HG03139 (cell line): ENCODE data around the gene IL12RB2.
"Not testable (repeated sequence)": the region's sequence is repeated elsewhere in the genome, so short reads cannot be mapped to it uniquely, and the experiment has no call there.

Experiments
- ATAC-seq: cut with Tn5 transposase; IDR thresholded peaks from one replicate; pipeline ENCODE4 v1.9.1; 2021; ENCODE audit not compliant: unreplicated experiment

The IL12RB2 gene

DNA sequence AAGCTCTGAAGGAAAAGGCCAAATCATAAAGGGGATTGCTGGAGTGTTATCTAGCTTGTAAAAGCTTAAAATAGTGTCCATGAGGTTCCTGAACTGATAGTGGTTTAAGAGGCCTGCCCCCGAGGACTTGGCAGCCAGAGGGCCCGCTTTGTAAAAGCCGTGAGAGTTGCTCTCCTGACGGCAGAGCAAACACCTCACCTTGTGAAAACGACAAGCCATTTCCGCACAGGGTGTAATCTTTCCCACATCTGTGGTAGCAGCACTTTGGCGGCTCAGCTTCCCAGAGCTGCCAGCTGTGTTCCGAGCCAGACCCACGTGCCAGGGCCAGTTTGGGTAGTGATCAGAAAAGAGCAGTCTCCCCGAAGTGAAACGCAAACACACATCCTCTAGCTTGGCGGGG, 85.6 kb downstream of the IL12RB2 start:
- ATAC-seq, result no peak

DNA sequence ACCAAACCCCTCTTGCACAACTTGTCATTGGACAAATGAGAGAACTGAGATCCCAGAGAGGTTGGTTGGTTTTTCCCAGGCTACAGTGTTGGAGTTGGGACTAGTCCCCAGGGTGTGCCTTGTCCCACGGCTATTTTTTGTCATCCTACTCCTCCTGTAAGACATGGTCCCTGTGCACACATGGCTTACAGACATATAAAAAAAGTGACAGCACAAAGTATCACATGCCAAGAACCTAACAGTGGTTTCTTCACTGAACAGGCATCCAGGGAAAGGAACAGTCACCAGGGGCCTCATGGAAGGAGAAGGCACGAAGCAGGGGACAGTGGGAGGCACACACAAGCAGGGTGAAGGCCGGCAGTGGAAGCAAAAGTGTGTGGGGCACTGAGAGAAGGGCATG, 86.1 kb downstream of the IL12RB2 start:
- ATAC-seq, result no peak

DNA sequence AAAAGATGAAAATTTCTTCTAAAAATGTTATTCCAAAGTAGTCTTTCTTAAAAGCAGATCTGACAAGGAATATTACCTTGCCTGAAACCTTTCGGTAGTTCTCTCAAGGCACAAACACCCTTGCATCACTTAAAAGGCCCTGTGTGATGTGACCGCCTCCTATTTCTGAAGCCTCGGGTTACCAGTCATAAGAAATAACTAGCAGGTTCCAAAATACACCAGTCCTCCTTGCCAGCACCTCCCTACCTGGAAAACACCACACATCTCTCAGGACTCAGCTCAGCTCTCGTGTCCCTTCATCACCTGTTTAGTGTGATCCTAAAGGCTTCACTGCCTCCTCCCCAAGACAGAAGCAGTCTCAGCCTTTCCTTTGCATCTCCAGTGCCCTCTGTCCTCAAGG, 86.9 kb downstream of the IL12RB2 start:
- no peak for ATAC-seq

DNA sequence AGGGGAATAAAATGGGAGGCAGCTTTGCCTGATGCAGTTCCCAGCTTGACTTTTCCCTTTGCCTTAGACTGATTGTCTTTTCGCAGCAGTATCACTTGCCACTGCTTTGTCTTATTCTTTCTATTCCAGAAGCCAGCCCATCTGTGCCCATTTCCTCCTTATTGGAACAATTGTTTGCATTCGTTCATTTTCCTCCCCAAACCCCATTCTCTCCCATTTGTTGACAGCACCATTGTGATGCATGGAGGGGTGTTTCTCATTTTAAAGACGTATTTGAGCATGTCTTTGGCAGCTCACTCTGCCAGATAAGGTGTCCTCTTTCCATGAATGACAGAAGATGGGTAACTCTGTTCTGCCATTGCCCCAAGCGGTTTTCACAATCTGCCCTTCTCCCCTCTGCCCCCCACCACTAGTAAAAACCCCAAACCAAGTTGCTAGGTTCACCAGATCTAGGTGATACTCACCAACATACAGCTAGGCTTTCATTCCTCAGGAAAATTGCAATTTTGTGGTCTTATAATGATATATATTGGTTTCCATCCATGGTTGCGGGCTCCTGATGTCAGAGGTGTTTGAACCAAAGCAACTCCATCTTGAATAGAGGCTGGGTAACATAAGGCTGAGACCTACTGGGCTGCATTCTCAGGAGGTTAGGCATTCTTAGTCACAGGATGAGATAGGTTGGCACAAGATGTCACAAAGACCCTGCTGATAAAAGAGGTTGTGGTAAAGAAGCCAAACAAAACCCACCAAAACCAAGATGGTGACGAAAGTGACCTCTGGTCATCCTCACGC, 91.7 kb downstream of the IL12RB2 start:
- no peak for ATAC-seq

DNA sequence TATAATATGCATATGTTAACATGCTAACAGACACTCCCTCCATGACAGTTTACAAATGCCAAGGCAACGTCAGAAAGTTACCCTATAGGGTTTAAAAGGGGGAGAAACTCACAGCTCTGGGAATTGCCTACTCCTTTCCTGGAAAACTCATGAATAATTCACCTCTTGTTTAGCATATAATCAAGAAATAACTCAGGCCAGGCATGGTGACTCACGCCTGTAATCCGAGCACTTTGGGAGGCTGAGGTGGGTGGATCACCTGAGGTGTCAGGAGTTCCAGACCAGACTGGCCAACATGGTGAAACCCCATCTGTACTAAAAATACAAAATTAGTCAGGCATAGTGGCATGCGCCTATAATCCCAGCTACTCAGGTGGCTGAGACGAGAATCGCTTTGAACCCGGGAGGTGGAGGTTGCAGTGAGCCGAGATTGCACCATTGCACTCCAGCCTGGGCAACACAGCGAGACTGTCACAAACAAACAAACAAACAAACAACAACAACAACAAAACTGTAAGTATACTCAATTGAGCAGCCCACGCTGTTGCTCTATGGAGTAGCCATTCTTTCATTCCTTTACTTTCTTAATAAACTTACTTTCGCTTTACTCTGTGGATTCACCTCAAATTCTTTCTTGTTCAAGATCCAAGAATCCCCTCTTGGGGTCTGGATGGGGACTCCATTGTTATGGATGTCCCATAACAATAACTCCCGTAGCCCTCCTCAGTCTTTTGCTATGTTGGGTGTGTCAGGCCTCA, 92.5 kb downstream of the IL12RB2 start:
- not testable (repeated sequence) for ATAC-seq

DNA sequence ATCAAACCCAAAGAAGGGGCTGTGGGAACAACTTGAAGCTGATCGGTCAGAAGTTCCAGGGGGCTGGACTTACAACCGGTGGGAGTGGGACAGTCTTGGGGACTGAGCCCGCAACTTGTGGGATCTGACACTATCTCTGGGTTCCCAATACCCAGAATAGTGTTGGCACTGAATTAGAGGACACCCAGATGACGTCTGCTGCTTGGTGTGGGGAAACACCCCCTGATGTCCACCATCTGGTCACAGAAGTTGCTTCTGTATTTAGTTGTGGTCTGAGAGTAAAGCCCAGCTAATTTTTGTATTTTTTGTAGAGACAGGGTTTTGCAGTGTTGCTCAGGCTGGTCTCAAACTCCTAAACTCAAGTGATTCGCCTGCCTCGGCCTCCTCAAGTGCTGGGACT, 93.8 kb downstream of the IL12RB2 start:
- no peak for ATAC-seq

DNA sequence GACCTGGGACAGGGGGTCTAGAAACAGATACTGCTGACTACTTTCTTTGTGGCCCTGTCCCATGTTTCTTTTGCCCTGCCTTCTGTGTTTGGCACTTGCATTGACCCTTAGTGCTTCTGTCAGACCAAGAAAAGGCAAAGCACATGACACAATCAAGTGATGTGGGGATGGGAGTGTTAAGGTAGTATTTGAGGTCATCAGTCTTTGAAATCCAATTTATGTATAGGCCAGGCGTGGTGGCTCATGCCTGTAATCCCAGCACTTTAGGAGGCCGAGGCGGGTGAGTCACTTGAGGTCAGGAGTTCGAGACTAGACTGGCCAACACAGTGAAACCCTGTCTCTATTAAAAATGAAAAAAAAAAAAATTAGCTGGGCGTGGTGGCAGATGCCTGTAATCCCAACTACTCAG, 96.5 kb downstream of the IL12RB2 start:
- no peak for ATAC-seq

DNA sequence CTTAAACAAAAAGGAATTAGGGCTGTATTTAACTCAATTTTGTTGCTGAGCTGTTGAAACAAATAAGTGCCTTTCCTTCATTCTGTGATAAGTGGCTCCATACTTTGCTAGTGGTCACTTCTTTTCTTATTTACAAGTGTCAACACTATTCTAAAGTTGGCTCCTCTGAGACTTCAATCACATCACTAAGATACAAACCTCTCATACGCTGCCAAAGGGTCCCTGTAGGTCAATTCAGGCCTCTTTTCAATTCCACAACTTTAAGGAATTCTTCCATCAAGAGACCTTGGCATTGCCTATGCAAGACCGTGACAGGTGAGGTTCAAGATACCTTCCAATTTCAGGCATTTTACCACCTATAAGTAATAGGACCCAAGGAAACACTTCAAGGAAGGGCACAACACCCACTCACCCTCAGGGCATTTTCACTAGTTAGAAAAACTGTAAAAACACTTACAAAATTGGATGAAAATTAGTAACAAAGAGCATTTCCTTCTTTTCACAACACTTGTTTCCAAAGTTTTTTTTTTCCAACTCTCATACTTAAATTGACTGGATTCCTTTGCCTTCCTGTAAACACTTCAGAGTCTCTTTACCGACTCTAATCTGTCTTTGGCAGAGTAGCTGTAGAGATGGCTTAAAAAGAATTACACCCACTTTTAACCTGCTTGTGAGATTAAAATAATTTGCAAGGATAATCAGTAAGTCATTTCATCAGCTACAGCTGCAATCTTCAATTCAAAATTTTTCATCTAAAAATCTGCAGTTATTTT, 98.0 kb downstream of the IL12RB2 start:
- no peak for ATAC-seq

DNA sequence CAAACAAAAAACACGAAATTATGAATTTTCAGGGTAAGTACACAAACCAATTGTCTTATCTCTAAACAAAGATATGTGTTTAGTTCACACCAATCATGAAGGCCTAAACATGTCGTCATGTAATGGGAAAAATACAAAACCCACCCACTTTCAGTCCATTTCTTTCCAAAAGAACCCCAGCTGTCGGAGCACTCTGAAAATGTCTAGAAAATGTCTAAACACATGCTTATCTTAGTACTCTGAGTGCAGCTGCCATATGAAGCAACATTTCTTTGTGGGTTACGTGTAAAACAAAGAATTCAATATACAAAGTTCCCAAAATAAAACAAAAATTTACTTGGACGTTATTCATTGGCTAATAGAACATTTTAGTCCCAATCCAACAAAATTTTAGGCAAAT, 99.8 kb downstream of the IL12RB2 start:
- ATAC-seq, result no peak

DNA sequence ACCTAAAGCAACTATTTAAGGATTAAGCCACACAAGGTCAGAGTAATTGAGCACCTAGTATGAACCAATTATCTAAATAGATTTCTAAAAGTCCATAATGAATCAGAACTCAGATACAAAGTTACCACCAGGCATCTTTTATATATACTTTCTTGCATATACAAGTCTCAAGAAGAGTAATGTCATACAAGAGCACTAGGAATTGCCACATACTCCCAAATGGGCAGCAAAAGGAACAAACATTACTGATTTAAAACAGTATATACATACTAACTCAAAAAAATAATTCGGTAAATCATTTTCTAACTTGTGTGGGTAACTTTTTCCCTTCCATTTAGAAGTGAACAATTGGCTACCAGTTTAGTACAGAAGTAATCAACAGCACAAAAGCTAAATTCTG, 100.5 kb downstream of the IL12RB2 start:
- ATAC-seq, result no peak

DNA sequence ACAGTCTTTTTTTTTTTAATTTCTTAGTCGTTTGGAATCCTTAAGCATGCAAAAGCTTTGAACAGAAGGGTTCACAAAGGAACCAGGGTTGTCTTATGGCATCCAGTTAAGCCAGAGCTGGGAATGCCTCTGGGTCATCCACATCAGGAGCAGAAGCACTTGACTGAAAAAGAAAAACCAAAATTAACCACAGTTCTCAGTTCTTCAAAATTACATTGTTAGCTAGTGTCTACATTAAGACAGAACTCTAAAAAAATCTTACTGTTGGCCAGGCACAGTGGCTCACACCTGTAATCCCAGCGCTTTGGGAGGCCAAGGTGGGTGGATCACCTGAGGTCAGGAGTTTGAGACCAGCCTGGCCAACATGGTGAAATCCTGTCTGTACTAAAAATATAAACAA, 105.4 kb downstream of the IL12RB2 start:
- ATAC-seq, result not testable (repeated sequence)

DNA sequence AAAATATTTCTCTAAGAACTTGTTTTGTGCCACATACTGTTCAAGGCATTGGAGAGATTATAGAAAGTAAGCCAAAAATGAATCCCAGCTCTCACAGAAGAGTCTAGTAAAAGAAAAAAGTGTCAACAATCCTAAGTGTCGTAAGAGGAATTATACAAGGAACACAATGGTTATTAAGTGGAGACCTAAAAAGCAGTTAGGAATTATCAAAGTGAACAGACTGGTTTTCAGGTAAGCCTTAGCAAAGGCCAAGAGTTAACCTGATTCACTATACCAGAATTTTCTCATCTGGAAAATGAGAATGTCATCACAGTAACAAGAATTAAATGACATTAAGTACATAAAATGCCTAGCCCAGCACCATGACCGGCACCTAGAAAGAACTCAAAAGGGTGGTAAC, 106.9 kb downstream of the IL12RB2 start:
- ATAC-seq, result no peak

DNA sequence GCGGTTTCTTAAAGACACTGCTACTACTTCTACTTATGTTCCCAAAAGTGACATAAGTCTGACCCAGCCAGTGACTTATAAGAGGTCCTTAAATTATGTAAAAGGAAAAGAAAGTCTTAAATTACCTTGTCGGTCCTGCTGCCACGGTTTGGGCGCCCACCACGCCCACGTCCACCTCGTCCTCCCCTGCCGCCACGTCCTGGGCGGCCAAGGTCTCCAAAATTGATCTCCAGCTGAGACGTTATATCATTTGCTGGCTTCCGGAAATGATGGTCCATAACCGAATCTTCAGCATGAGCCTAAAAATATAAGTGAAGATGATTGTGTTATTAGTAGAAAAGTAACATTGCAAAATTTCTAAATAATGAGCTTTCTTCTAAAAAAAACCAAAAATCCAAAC, 107.4 kb downstream of the IL12RB2 start:
- ATAC-seq, result no peak

DNA sequence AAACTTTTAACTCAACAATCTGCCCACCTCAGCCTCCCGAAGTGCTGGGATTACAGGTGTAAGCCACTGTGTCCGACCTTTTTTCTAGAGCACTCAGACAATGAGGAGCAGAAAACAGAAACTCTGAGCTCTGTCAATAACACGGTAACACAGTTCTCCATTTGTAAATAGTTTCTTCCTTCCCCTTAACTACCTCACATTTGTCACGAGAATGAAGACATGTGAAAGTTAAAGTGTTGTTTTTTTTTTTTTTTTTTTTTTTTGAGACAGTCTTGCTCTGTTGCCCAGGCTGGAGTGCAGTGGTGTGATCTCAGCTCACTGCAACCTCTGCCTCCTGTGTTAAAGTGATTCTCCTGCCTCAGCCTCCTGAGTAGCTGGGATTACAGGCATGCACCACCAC, 110.1 kb downstream of the IL12RB2 start:
- ATAC-seq, result not testable (repeated sequence)

DNA sequence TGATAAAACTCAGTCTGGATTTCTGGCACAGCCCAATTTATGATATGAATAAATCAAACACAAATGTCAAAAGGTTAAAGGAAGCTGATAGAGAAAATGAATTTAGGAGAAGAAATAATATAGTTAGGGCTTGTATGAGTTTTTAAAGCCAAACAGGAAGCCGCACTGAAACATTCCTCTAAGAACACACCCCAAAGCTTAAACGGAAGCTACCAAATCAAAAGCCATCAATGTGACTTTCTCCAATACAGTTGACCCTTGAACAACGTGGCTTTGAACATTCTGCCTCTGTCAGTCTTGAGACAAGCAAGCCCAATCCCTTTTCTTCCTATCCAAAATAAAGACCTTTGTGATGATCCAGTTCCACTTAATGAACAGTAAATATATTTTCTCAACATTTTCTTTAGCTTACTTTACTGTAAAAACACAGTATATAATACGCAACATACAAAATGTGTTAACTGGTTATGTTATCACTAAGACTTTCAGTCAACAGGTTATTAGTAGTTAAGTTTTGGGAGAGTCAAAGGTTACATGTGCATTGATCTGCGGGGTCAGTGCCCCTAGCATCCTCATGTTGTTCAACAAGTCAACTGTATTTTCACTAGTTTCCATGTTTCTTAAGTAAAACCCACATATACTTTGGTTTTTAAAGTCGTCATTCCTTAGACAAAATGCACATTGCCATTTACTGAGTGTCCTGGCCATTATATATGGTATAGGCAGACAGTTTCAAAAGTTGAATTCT, 111.3 kb downstream of the IL12RB2 start:
- ATAC-seq, result no peak

DNA sequence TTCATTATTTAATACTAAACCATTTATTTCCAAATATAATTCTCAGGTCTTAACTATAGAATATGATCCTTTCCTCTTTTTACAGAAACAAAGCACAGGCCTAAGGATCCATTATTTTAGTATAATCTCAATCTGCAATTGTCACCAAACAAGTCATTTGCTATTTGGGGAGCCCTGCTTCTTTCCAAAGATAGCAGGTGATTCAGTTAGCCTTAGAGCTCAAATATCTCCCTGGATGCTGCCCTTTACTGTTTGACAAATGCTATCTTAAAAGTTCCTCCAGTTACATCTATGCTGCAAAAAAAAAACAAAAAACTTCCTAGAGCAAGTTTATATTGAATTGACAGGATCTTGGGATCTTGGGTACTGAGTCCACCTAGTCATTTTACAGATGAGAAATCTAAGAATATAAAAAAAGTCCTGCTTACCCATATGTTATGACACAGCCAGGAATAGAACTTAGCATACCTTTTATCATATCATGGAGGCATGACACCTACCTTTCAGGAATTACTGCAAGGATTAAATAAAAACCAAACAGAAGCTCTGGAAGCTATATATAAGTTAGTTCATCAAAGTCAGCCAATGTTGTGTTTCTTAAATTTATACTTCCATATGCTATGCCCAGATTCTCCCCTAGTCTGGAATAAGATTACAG, 113.3 kb downstream of the IL12RB2 start:
- no peak for ATAC-seq

DNA sequence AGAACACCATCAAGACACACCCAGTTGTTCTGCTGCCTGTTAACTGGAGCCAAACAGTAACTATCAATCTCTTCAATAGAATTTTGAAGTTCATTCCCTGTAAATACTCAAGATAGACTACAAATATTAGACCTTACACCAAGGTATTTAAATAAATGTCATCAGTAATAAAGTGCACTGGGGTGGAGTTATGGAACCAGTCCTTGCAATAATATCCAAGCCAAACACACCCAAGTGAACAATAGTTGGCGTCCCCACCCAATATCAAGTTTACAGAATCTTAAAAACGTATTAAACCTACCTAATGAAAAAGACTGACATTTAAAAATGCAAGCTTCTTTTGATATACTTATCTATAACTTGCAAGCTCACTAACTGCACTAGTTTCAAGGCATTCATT, 119.8 kb downstream of the IL12RB2 start:
- ATAC-seq, result no peak

DNA sequence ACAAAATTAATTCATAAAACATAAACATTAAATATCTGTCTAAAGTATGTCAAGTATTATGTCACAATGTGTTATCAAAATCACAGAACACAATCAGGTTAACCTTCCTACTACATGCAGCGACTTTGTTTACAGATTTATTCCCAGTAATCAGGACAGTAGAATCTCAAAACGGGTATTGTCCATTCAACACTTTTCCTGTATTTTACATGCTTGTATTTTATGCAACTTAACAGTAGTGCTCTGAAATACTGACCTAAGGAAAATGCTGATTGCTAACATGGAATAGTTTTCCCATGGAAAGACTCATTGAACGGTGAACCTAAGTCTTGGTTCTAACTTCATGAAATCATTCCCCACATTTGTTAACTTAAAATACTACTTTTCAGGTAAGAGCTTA, 120.3 kb downstream of the IL12RB2 start:
- ATAC-seq, result no peak

DNA sequence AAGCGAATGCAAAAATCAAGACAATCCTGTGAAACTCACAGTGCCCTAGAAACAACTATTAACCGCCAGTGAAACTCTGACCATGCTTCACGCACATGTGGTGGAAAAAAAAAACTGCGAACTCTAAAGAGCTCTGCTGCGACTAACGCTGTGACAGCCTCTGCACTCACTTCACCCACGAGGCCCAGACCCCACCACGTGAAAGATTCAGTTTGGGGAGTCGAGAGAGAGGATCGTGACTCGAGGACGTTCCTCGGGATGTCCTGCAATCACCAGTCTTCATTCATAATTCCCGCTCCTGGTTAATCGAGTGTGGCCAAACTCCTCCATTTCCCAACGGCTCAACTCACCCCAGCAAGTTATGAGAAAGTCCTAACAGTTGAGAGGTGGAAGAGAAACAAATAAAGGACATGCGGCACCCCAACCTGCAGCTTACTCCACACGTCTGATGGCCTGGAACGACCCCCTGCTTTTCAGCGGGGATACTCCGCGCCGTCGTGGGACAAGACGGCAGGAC, 121.4 kb downstream of the IL12RB2 start:
- no peak for ATAC-seq
